Measurements from ENCODE around the gene SIPA1L3.

GRCh38 chr19:38151242-38151641 is 244.2 kb downstream of the SIPA1L3 start:
- no peak for TF ChIP-seq CTCF (IDR thresholded peaks at IDR 0.05; ENCODE audit: insufficient read depth, low read length, poor library complexity, severe bottlenecking)
- no peak for TF ChIP-seq EZH2phosphoT487 (conservative IDR thresholded peaks at IDR 0.05; ENCODE audit: low read length)

Data from SU-DHL-6 (cell line).